ENCODE measurements around the gene LLGL2.
A peak's percentile ranks its signal among the peaks of the same experiment; 100 is the strongest.
"Not testable (repeated sequence)": the region's sequence is repeated elsewhere in the genome, so short reads cannot be mapped to it uniquely, and the experiment has no call there.

The LLGL2 gene

DNA sequence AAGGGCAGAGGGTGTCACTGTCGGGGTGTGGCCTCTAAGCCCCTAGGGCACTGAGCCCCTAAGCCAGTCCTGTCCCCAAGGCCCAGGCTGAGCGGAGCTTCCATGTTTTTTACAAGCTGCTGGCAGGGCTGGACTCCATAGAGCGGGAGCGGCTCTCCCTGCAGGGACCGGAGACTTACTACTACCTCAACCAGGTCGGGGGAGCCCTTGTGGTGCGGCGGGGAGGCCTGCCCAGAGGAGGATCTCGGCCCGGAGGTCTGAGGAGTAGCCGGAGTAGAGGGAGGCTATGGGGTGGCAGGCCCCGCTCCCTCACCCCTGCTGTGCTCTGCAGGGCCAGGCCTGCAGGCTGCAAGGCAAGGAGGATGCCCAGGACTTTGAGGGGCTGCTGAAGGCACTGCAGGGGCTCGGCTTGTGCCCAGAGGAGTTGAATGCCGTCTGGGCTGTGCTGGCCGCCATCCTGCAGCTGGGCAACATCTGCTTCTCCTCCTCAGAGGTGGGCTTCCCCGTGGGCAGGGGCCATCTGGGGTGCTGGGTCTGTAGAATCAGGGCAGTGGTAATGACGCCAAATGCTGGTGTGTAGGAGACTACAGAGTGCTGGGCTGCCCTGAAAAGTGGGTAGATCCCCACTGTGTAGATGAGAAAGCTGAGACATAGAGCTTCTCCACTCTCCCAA lies 67.0 kb downstream of the LLGL2 start:
- no peak for DNase-seq (ENCODE audit: low read depth)

DNA sequence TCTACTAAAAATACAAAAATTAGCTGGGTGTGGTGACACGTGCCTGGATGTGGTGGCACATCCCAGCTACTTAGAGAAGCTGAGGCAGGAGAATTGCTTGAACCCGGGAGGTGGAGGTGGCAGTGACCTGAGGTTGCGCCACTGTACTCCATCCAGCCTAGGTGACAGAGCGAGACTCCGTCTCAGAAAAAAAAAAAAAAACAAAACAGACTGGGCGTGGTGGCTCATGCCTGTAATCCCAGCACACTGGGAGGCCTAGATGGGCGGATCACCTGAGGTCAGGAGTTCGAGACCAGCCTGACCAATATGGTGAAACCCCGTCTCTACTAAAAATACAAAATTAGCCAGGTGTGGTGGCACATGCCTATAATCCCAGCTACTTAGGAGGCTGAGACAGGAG lies 67.9 kb downstream of the LLGL2 start:
- not testable (repeated sequence) for DNase-seq (ENCODE audit: low read depth)

DNA sequence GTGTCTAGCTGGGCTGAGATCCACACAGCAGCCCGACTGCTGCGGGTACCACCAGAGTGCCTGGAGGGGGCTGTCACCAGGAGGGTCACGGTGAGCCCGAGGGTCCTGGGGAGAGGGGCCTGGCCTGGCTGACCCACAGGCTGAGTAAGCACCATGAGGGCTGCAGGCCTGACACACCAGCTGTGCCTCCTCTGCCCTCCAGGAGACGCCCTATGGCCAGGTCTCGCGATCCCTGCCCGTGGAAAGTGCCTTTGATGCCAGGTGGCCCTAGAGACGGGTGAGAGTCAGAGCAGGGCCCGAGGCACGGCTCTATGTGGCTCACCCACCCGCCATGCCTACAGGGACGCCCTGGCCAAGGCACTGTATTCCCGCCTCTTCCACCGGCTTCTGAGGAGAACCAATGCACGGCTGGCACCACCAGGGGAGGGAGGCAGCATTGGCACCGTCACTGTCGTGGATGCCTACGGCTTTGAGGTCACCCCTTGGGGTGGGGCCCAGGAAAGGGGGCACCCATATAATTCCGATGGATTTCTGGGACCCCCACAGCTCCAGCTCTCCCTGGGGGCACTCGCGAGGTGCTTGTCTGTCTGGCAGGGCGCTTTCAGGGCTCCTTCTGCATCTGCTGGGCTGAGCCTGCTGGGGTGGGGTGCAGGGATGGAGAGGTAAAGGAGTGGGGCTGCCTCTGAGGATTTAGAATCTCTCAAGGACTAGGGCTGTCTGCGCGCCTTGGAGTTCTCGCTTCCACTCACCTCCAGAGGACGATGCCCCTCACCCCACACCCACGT lies 69.2 kb downstream of the LLGL2 start:
- DNase-seq (ENCODE audit: low read depth), result no peak

DNA sequence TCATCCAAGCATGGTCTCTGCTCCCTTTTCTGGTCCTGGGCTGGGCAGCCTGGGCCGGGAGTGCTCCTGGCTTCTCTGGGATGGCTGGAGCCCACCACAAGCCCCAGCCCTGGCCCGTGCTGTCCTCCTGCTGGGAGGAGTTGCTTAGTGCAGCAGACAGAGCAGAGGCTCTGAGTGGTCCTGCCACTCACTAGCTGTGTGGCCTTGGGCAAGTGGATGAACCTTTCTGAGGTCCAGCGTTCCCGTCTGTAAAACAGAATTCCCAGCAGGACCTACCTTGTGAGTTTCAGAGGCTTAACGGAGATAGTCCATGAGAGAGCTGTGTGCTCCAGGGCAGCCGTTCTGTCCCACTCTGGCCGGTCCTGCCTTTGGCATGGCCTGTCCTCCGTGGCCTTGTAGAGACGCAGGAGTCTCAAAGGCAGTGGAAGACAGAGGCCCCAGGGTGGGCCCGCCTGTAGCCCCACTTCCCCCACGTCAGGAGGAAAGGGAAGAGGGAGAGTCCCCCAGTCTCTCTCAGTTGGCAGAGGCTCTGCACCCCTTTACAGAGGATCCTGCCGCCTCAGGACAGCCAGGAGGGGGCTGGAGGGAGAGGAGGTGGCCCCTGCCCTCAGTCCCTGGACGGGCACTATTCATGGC lies 69.9 kb downstream of the LLGL2 start:
- DNase-seq (ENCODE audit: low read depth), result no peak

DNA sequence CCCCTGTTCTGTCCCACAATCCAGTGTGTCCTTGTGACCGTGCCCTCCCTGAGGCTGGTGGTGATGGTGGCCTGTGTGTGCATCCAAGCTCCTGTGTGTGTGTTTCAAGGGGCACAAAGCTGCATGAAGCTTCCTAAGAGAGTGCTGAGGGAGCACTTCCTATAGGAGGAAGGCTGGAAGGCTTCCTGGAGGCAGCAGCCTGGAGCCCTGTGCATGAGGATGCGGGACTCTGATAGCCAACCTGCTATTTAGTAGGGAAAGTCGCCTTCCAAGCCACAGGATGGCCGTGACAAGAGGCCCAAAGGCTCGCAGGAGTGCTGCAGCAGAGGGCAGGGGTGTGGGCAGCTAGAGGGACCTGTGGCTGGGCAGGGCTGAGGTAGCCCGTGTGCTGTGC lies 70.4 kb downstream of the LLGL2 start:
- DNase-seq (ENCODE audit: low read depth), result no peak

GRCh38 chr17:75596320-75597087 lies 71.0 kb downstream of the LLGL2 start:
- DNase-seq (ENCODE audit: low read depth), result no peak

GRCh38 chr17:75601057-75601987 lies 75.8 kb downstream of the LLGL2 start:
- peak; percentile 34 for DNase-seq (ENCODE audit: low read depth)

GRCh38 chr17:75602644-75603043 lies 77.1 kb downstream of the LLGL2 start:
- no peak for DNase-seq (ENCODE audit: low read depth)

DNA sequence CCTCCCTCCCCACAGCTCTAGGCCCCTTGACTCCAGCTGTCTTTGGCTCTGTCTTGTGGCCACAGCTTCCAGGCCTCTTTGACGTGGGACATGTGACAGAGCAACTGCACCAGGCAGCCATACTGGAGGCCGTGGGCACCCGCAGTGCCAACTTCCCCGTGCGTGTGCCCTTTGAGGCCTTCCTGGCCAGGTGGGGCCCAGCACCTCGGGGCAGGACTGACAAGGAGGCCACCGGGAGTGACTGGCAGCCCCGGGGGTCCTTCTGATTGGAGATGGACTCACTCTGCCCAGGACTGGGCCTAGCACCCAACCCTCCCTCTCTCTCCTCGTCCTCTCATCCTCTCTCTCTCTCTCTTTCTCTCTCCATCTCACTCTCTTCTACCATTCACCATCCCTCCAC lies 77.6 kb downstream of the LLGL2 start:
- no peak for DNase-seq (ENCODE audit: low read depth)

DNA sequence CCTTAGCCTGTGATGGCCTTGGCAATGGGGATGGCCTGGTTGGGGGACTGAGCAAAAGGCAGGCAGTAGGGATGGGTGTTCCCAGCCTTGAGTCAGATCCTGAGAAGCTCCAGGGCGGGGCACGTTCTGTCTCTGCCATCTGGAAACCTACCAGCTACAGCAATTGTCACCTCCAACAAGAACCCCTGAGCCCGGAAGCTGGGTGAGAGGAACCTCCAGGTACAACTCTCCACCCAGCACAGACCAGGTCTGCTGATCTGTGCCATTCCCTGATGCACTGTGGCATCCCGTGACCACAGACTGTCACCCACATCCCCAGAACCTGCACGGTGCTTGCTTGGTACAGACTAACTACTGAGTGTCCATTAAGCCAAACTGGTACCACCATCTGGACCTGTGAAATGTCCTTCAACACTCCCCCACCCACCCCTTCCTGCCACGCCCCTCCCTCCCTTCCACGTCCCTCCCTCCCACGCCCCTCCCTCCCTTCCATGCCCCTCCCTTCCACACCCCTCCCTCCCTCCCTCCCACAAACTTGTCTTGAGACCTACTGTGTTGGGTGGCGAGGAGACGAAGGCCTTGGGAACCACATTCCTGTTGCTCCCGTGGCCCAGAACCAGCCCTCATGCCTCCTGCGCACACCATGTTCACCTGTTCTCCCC lies 78.7 kb downstream of the LLGL2 start:
- DNase-seq (ENCODE audit: low read depth), result no peak

GRCh38 chr17:75605790-75606189 lies 80.3 kb downstream of the LLGL2 start:
- DNase-seq (ENCODE audit: low read depth), result no peak

- no peak for DNase-seq (ENCODE audit: low read depth)
Observed at GRCh38 chr17:75607086-75607485, 81.6 kb downstream of the LLGL2 start.

DNA sequence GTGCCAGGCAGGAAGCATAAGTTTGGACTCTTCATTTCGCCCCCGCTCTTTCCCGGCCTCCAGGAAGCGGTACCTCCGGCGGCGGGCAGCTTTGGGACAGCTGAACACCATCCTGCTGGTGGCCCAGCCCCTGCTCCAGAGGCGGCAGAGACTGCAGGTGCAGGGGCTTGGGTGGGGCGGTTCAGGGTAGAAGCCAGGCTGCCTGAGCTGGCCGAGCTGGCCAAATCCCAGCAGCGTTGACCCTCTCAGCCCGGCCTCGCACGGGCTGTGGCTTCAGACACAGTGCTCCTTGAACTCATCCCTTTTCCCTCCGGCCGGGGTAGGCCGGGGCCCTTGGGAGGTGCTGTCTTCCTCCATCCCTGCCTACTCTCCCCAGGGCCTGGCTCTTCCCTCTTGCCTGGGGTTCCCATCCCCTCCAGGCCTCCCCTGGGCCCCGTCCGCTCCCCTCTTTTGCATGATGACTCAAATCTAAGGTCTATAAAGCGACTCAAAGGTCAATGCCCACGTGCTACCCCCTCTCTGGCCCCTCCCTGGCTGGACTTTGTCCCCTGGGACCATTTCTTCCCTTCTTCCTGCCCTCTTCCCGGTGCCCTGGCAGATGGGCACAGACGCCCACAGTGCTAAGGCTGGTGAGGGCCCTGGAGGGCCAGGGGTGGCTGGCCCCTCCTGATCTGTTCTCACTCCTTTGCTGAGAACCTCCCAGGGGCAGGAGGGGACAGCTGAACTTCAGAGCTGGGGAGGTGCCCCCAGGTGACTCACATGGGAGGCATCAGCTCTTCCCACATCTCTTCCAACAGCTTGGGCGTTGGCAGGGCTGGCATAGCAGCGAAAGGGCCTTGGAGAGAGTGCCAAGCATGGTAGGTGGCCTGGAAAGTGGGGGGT lies 84.8 kb downstream of the LLGL2 start:
- no peak for DNase-seq (ENCODE audit: low read depth)

DNA sequence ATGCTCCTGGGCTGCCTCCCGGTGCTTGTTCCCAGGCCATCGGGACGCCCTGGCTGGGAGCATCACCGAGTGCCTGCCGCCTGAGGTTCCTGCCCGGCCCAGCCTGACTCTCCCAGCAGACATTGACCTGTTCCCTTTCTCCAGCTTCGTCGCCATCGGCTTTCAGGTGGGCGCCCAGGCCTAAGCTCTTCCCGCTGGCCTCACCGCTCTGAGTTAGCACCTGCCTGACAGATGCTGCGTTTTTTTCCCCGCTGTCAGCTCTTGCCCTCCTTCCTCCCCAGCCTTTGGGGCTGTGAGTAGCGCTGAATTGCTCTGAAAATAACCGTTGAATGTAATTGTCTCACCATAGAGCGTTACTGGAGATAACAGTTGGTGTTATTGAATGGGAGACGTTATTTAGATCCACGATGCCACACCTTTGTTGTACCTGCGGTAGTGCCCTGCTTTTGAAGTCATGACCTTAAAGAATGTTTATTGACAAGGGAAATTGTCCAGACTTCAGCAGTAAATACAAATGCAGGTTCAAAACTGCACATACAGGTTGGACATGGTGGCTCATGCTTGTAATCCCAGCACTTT lies 86.4 kb downstream of the LLGL2 start:
- no peak for DNase-seq (ENCODE audit: low read depth)

- DNase-seq (ENCODE audit: low read depth), result no peak
Observed at GRCh38 chr17:75612906-75613626, 87.6 kb downstream of the LLGL2 start.

DNA sequence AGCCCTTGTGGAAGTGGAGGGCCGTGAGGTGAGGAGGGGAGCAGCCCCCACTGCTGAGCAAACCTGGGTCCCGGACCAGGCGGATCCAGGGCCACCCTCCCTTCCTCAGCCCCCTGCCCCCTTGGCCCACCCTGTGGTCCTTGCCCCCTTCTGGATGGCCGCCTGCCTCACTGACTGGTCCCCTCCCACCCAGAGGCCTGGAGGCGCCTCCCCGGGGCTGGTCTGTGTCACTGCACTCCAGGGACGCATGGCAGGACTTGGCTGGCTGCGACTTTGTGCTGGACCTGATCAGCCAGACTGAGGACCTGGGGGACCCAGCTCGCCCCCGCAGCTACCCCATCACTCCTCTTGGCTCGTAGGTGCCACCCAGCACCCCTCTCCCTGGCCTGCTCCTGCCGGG lies 88.5 kb downstream of the LLGL2 start:
- no peak for DNase-seq (ENCODE audit: low read depth)

DNA sequence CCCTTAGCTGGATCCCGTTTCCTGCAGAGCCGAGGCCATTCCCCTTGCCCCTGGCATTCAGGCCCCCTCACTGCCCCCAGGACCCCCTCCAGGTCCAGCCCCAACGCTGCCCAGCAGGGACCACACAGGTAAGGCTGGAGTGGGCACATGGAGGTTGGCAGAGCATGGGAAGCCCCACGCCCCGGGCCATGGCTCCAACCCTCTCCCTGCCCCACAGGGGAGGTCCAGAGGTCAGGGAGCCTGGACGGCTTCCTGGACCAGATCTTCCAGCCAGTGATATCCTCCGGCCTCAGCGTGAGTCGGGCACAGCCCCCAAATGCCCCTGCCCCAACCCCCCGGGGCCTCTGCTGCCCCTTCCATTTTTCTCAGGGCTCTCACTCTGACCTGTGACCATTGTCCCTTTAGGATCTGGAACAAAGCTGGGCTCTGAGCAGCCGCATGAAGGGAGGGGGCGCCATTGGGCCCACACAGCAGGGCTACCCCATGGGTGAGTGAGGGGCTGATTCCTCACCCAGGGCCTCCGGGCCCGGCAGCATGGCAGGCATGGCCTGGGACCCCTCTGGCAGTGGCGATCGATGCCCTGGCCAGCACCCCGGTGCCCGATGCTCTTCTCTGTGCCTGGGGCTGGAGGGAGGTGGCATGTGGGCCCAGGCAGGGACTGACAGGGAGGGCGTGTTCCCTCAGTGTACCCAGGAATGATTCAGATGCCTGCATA lies 89.2 kb downstream of the LLGL2 start:
- no peak for DNase-seq (ENCODE audit: low read depth)

DNA sequence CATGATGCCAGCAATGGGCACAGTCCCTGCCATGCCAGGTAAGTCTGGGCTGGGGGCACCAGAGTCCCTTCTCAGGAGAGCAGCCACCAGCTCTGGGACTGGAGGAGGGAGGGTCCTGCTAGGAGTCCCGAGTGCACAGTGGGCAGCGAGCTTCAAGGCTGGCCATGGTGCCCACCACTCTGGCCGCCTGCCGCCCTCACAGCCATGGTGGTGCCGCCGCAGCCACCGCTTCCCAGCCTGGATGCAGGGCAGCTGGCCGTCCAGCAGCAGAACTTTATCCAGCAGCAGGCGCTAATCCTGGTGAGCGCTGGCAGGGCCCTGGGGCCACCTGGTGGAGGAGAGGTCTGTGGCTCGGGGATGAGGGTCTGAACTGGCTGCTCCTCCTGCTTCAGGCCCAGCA lies 89.8 kb downstream of the LLGL2 start:
- DNase-seq (ENCODE audit: low read depth), result no peak

All from amniotic epithelial cell (primary cell).